DND-41 (cell line): ENCODE data around the gene GFM1.

Experiments
- ATAC-seq: fragments of 200-7000 bp; cut with Tn5 transposase; 3 replicates; pipeline ENCODE4 v1.9.1; 2021; ENCODE audit warnings: low read depth; ENCODE audit not compliant: insufficient read depth
- DNase-seq: peaks from one replicate; pipeline ENCODE4 v3.0.0-alpha.2; 2020
- H2AFZ ChIP-seq: 2 replicates; pipeline ENCODE4 v1.6.0; 2012; ENCODE audit warnings: low read depth, low read length
- H3K27ac ChIP-seq: 2 replicates; pipeline ENCODE4 v1.5.1; 2012; ENCODE audit warnings: low read length, inconsistent platforms
- H3K27me3 ChIP-seq: fragments of 200-600 bp; sonication (generic); 2 replicates; pipeline ENCODE4 v1.6.0; 2012; ENCODE audit warnings: low read length, mild to moderate bottlenecking, inconsistent platforms; ENCODE audit not compliant: insufficient read depth, poor library complexity
- H3K36me3 ChIP-seq: 2 replicates; pipeline ENCODE4 v1.5.1; 2012; ENCODE audit warnings: low read length, inconsistent platforms; ENCODE audit not compliant: insufficient read depth
- H3K4me1 ChIP-seq: 2 replicates; pipeline ENCODE4 v1.5.1; 2012; ENCODE audit warnings: mild to moderate bottlenecking, low read length; ENCODE audit not compliant: insufficient read depth
- H3K4me2 ChIP-seq: 2 replicates; pipeline ENCODE4 v1.6.0; 2012; ENCODE audit warnings: mild to moderate bottlenecking, moderate library complexity, low read length, inconsistent platforms; ENCODE audit not compliant: insufficient read depth
- H3K4me3 ChIP-seq, 2 experiments: fragments of 200-600 bp in 1 of 2; shearing (Covaris generic) in 1 of 2; 2 replicates each; pipeline ENCODE4 v1.5.1; 2012 to 2016; ENCODE audit warnings: inconsistent platforms in 2 of 2, low read length in 2 of 2, mild to moderate bottlenecking in 2 of 2, low read depth in 1 of 2, moderate library complexity in 1 of 2
- H3K79me2 ChIP-seq: 2 replicates; pipeline ENCODE4 v1.6.0; 2012; ENCODE audit warnings: low read length, inconsistent platforms; ENCODE audit not compliant: insufficient read depth
- H3K9ac ChIP-seq: 2 replicates; pipeline ENCODE4 v1.6.0; 2012; ENCODE audit warnings: low read depth, mild to moderate bottlenecking, inconsistent platforms, low read length, moderate library complexity
- H3K9me3 ChIP-seq: 2 replicates; pipeline ENCODE4 v1.5.1; 2012; ENCODE audit warnings: low read length, moderate library complexity, mild to moderate bottlenecking, inconsistent platforms; ENCODE audit not compliant: insufficient read depth, severe bottlenecking
- H4K20me1 ChIP-seq: 2 replicates; pipeline ENCODE4 v1.6.0; 2012; ENCODE audit warnings: low read length; ENCODE audit not compliant: insufficient read depth
- EZH2 ChIP-seq: IDR thresholded peaks from 3 replicates; pipeline ENCODE4 v1.6.1; 2012; ENCODE audit warnings: borderline replicate concordance, low read depth, mild to moderate bottlenecking, moderate library complexity, low read length, inconsistent platforms; ENCODE audit not compliant: severe bottlenecking
- TF ChIP-seq, protein P1 (sequence below): IDR thresholded peaks from 2 replicates; pipeline ENCODE4 v1.5.1; 2012; ENCODE audit warnings: borderline replicate concordance, low read length, moderate library complexity, mild to moderate bottlenecking; ENCODE audit not compliant: poor library complexity, severe bottlenecking; ENCODE audit errors: extremely low read depth

Gene GFM1

DNA sequence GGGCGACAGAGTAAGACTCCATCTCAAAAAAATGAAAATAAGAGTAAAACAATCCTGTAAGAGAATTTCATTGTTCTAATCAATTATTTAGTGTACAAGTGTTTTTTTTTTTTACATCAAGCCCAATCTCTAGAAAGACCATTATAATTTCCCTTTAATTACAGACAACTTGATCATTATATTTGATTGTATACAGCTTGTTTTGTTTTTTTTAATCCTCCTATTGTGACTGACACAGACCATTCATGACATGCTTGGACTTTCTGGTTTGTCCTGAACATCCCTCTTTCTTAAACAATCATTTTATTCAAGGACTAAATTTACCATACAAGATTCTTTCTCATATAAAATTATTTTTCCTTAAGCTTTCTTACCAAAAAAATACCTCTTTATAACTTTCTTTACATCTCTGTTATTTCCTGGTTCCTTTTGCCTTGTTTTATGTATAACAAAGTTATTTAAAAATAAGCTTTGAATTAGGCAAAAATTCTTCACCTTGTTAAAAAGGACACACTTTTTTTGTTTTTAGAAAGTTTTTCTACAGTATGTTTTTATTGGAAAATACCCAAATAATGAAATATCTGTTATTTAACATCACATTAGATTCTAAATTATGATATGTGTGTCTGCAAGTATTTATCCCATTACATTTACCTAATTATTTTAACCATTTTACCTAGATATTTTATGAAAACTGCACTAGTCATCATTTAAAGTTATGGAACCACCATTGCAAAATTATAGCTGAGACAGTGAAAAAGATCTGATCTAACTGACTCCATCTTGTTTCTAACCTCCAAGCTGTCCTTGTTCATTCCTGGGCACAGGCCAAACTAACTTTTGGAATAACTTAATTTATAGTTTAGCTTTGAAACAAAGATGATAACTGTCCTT, 26.1 kb upstream of the GFM1 start:
- Histone ChIP-seq H3K9ac (no peak overlapping the region), H3K36me3 (no peaks in the 10 kb centered on the region), H3K9me3 (peaks cover 32% of the 10 kb centered on the region), H3K79me2 (no peaks in the 10 kb centered on the region), H3K27ac (no peak overlapping the region), H3K4me2 (no peak overlapping the region), H2AFZ (no peak overlapping the region), H3K4me1 (no peaks in the 10 kb centered on the region), H3K4me3 (no peak overlapping the region), H4K20me1 (no peaks in the 10 kb centered on the region), H3K27me3 (no peaks in the 10 kb centered on the region)
- no peak for TF ChIP-seq EZH2
- TF ChIP-seq, protein P1, sequence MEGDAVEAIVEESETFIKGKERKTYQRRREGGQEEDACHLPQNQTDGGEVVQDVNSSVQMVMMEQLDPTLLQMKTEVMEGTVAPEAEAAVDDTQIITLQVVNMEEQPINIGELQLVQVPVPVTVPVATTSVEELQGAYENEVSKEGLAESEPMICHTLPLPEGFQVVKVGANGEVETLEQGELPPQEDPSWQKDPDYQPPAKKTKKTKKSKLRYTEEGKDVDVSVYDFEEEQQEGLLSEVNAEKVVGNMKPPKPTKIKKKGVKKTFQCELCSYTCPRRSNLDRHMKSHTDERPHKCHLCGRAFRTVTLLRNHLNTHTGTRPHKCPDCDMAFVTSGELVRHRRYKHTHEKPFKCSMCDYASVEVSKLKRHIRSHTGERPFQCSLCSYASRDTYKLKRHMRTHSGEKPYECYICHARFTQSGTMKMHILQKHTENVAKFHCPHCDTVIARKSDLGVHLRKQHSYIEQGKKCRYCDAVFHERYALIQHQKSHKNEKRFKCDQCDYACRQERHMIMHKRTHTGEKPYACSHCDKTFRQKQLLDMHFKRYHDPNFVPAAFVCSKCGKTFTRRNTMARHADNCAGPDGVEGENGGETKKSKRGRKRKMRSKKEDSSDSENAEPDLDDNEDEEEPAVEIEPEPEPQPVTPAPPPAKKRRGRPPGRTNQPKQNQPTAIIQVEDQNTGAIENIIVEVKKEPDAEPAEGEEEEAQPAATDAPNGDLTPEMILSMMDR: no peak
- no peak for DNase-seq
- ATAC-seq: no peak

DNA sequence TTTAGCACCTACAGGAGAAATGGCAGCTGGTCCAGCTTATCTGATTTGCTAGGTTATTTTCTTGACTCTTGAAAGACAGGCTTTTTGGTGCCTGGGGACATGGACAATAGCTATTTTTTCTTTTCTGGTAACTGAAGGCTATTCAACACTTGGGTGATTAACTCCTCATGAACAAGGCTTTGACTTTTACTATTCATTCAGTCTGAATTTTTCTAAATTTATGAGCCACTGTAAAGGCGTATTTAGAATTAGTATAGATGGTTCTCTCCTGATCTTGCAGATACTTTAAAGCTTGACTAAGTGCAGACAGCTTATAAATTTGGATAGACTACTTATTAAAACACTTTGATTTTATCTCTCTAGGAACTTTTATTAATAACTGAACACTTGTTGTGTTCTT, 18.4 kb upstream of the GFM1 start:
- Histone ChIP-seq H3K9ac (no peak overlapping the region), H3K27me3 (no peaks in the 10 kb centered on the region), H3K4me3 (no peak overlapping the region), H3K79me2 (no peaks in the 10 kb centered on the region), H3K9me3 (peaks cover 8% of the 10 kb centered on the region), H3K36me3 (no peaks in the 10 kb centered on the region), H3K4me2 (no peak overlapping the region), H3K4me1 (no peaks in the 10 kb centered on the region), H3K27ac (no peak overlapping the region), H4K20me1 (no peaks in the 10 kb centered on the region), H2AFZ (no peak overlapping the region)
- ATAC-seq (no peak), DNase-seq (no peak)
- TF ChIP-seq, protein P1: no peak
- TF ChIP-seq EZH2: no peak

DNA sequence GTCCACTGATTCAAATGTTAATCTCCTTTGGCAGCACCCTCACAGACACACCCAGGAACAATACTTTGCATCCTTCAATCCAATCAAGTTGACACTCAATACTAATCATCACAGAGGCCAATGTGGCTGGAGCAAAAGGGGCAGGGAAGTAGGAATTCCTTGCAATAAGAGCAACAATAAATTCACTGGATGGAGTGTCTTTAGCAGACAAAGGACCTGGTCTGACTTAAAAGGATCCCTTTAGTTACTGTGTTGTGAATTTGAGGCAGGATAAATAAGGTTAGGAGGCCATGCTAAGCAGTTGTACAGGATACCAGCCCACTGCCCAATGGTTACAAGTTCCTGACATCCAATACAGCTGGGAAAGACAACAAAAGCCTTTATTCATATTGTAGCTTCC, 12.3 kb upstream of the GFM1 start:
- no peaks in the 10 kb centered on the region for H3K79me2 ChIP-seq
- no peak overlapping the region for H2AFZ ChIP-seq
- H4K20me1 ChIP-seq: no peaks in the 10 kb centered on the region
- H3K27ac ChIP-seq: no peak overlapping the region
- no peak overlapping the region for H3K9ac ChIP-seq
- ATAC-seq (no peak), DNase-seq (no peak)
- no peak overlapping the region for H3K4me2 ChIP-seq
- no peaks in the 10 kb centered on the region for H3K36me3 ChIP-seq
- no peaks in the 10 kb centered on the region for H3K4me1 ChIP-seq
- H3K27me3 ChIP-seq: no peaks in the 10 kb centered on the region
- no peak overlapping the region for H3K4me3 ChIP-seq
- no peak for TF ChIP-seq EZH2
- TF ChIP-seq, protein P1: no peak
- no peaks in the 10 kb centered on the region for H3K9me3 ChIP-seq

DNA sequence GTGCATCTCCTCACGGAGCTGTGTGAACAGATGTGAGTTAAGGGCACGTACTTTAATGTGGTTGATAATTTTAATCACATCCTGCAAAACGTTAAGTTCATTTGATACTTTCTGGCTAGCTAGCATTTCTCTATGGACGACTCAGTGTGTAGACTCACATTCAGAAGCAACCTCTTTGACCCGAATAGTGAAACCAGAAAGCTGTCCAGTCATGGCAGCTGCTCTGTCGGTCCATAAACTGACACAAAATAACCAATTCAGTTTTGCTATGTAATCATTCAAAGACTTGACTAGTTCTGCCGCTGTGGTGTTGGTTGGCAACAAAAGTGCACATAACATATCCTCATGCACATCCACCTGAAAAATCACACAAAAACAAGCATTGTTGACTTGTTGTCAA, 3.7 kb upstream of the GFM1 start:
- Histone ChIP-seq H3K4me3 (no peak overlapping the region), H3K27ac (no peak overlapping the region), H3K27me3 (no peaks in the 10 kb centered on the region), H3K9ac (no peak overlapping the region), H3K79me2 (peaks cover 13% of the 10 kb centered on the region), H2AFZ (no peak overlapping the region), H3K9me3 (no peaks in the 10 kb centered on the region), H3K4me2 (no peak overlapping the region), H3K4me1 (peaks cover 13% of the 10 kb centered on the region), H3K36me3 (no peaks in the 10 kb centered on the region), H4K20me1 (no peaks in the 10 kb centered on the region)
- TF ChIP-seq, protein P1: no peak
- TF ChIP-seq EZH2: no peak
- DNase-seq (no peak), ATAC-seq (no peak)
